Endothelial cell of umbilical vein (primary cell): ENCODE data around the gene KRT83. TPM values are rescaled to one million over a fixed set of nuclear protein-coding genes. Genes with fewer than 3 reads are reported as not detected.
"Not testable (repeated sequence)": the region's sequence is repeated elsewhere in the genome, so short reads cannot be mapped to it uniquely, and the experiment has no call there.

Experiments
- BruUV-seq: library from RNA; stranded (reverse); fragments of 400-500 nt; replicated peaks from 2 replicates; lab custom pipeline; 2021; lab: Mats Ljungman, UMichigan
- CTCF ChIA-PET: fragments of 300-600, 350-600 bp; sonication (Branson Sonifier 250); formaldehyde crosslinking; loops from one replicate; lab custom pipeline; 2021; ENCODE audit warnings: antibody characterized with exemption, inconsistent platforms; lab: Charles Lee
- POLR2A ChIA-PET: fragments of 300-600, 350-600 bp; sonication (Branson Sonifier 250); formaldehyde crosslinking; loops from one replicate; lab custom pipeline; 2021; ENCODE audit warnings: antibody characterized with exemption, inconsistent platforms; lab: Charles Lee
- DNase-seq: peaks from one replicate; pipeline ENCODE4 v3.0.0-alpha.2; 2011; ENCODE audit warnings: low read depth, low spot score
- FAIRE-seq: peaks from 2 replicates; lab custom pipeline; 2011; peaks lifted over from hg19 to GRCh38; lab: Jason Lieb, UNC
- H2AFZ ChIP-seq: 2 replicates; pipeline ENCODE4 v1.6.0; 2012; ENCODE audit warnings: low read depth, low read length, control low read depth, inconsistent platforms
- H3K27ac ChIP-seq: 2 replicates; pipeline ENCODE4 v1.5.1; 2011; ENCODE audit warnings: low read depth, mild to moderate bottlenecking, control low read depth, low read length, moderate library complexity; ENCODE audit not compliant: insufficient read depth
- H3K27me3 ChIP-seq, 2 experiments: 2 replicates each; pipeline versions ENCODE4 v1.6.0 to v1.6.1; 2011; ENCODE audit warnings: low read length in 2 of 2, mixed read lengths in 1 of 2; ENCODE audit not compliant: control insufficient read depth in 2 of 2, insufficient read depth in 2 of 2
- H3K36me3 ChIP-seq, 2 experiments: 2 replicates in 1 of 2; 3 replicates in 1 of 2; pipeline ENCODE4 v1.5.1; 2011; ENCODE audit warnings: low read length in 2 of 2, mild to moderate bottlenecking in 1 of 2, moderate library complexity in 1 of 2; ENCODE audit not compliant: control insufficient read depth in 2 of 2, insufficient read depth in 2 of 2; ENCODE audit errors: extremely low read depth in 1 of 2
- H3K4me1 ChIP-seq: 3 replicates; pipeline ENCODE4 v1.5.1; 2011; ENCODE audit warnings: mild to moderate bottlenecking, low read length; ENCODE audit not compliant: control insufficient read depth, insufficient read depth; ENCODE audit errors: extremely low read depth
- H3K4me2 ChIP-seq: 2 replicates; pipeline ENCODE4 v1.6.1; 2011; ENCODE audit warnings: low read length, control low read depth, mixed read lengths; ENCODE audit not compliant: insufficient read depth
- H3K4me3 ChIP-seq, 3 experiments: fragments of 200-600 bp in 1 of 3; sonication (generic), shearing (Covaris generic) in 1 of 3; replicated peaks in 1 of 3; 2 replicates each; pipeline ENCODE4 v1.5.1; 2011 to 2016; ENCODE audit warnings: control low read depth in 3 of 3, low read length in 3 of 3, mild to moderate bottlenecking in 2 of 3, inconsistent platforms in 1 of 3, low read depth in 1 of 3, moderate library complexity in 1 of 3; ENCODE audit not compliant: insufficient read depth in 1 of 3
- H3K79me2 ChIP-seq: 2 replicates; pipeline ENCODE4 v1.6.0; 2012; ENCODE audit warnings: low read length, inconsistent platforms; ENCODE audit not compliant: control insufficient read depth, insufficient read depth
- H3K9ac ChIP-seq: replicated peaks from 2 replicates; pipeline ENCODE3; 2011; ENCODE audit warnings: low read length, control low read depth; ENCODE audit not compliant: insufficient read depth; ENCODE audit errors: extremely low read depth
- H3K9me1 ChIP-seq: replicated peaks from 3 replicates; pipeline ENCODE4 v1.6.0; 2011; ENCODE audit warnings: mild to moderate bottlenecking, low read length; ENCODE audit not compliant: control insufficient read depth, insufficient read depth; ENCODE audit errors: extremely low read depth
- H3K9me3 ChIP-seq: replicated peaks from 2 replicates; pipeline ENCODE4 v1.5.1; 2012; ENCODE audit warnings: low read length, inconsistent platforms; ENCODE audit not compliant: control insufficient read depth, insufficient read depth
- H4K20me1 ChIP-seq: replicated peaks from 2 replicates; pipeline ENCODE3; 2011; ENCODE audit warnings: mild to moderate bottlenecking, low read length; ENCODE audit not compliant: control insufficient read depth, insufficient read depth; ENCODE audit errors: extremely low read depth
- POLR2A ChIP-seq: IDR thresholded peaks from 2 replicates; pipeline ENCODE4 v1.6.1; 2012; ENCODE audit warnings: low read depth, mild to moderate bottlenecking, control low read depth, low read length
- dilution Hi-C: fragments of 300-500 bp; cut with MboI; formaldehyde crosslinking; loops from one replicate; pipeline ENCODE4 v1.15.0; 2019; ENCODE audit warnings: low sequenced_read_pairs; ENCODE audit not compliant: extremely low pct_ligation_motif_present
- intact Hi-C: fragments of 100-400 bp; cut with micrococcal nuclease; formaldehyde crosslinking; loops from one replicate; pipeline ENCODE4 v1.10.0; 2022
- polyA plus RNA-seq, 4 experiments: library from polyadenylated mRNA; depleted of rRNA in 3 of 4; stranded (reverse) in 3 of 4; unstranded in 1 of 4; fragments of >200 nt; gene quantifications; 2 replicates each; pipeline versions ENCODE4 v1.2.1 to v1.2.3, GENCODE V29; 2011 to 2012; ENCODE audit warnings: missing spikeins in 1 of 4
- total RNA-seq: library from RNA; stranded (reverse); gene quantifications from 2 replicates; pipeline ENCODE4 v1.2.3, GENCODE V29; 2021
- TF ChIP-seq, protein P1 (sequence below), 2 donors: IDR thresholded peaks; 1 replicate in 1 of 2; 2 replicates in 1 of 2; pipeline ENCODE4 v1.5.1; 2011; ENCODE audit warnings: low read length in 2 of 2, mild to moderate bottlenecking in 2 of 2, moderate library complexity in 2 of 2, control low read depth in 1 of 2, inconsistent platforms in 1 of 2, low read depth in 1 of 2; ENCODE audit not compliant: insufficient read depth in 1 of 2; ENCODE audit errors: extremely low read depth in 1 of 2

Gene KRT83
- total and polyA plus RNA-seq, 2 donors (not counting 3 experiments of a cell fraction or from before 2014, with no cell fraction given), result not detected

GRCh38 chr12:52305921-52306705 lies 15.1 kb downstream of the KRT83 start:
- Histone ChIP-seq H3K9me3 (no peaks in the 10 kb centered on the region), H3K4me1 (no peaks in the 10 kb centered on the region), H4K20me1 (no peaks in the 10 kb centered on the region), H2AFZ (no peak overlapping the region), H3K4me2 (no peak overlapping the region), H3K9me1 (no peaks in the 10 kb centered on the region), H3K27me3 (peaks cover 48 to 49% of the 10 kb centered on the region in 2 experiments), H3K79me2 (no peaks in the 10 kb centered on the region), H3K27ac (no peak overlapping the region), H3K9ac (no peak overlapping the region), H3K36me3 (no peaks in the 10 kb centered on the region), H3K4me3 (no peak overlapping the region)
- ChIA-PET CTCF (interaction anchor here (1.2 to 2.3 kb wide), 11 partner anchors 10 to 574 kb away, joined by 3 to 14 read pairs (median 6); no protein-coding TSS in a partner anchor), POLR2A (no interaction called here)
- BruUV-seq, result no TSS peak
- DNase-seq, result no peak
- no peak for FAIRE-seq
- dilution Hi-C loops (no loop called here), intact Hi-C loops (no loop called here)
- TF ChIP-seq, protein P1, sequence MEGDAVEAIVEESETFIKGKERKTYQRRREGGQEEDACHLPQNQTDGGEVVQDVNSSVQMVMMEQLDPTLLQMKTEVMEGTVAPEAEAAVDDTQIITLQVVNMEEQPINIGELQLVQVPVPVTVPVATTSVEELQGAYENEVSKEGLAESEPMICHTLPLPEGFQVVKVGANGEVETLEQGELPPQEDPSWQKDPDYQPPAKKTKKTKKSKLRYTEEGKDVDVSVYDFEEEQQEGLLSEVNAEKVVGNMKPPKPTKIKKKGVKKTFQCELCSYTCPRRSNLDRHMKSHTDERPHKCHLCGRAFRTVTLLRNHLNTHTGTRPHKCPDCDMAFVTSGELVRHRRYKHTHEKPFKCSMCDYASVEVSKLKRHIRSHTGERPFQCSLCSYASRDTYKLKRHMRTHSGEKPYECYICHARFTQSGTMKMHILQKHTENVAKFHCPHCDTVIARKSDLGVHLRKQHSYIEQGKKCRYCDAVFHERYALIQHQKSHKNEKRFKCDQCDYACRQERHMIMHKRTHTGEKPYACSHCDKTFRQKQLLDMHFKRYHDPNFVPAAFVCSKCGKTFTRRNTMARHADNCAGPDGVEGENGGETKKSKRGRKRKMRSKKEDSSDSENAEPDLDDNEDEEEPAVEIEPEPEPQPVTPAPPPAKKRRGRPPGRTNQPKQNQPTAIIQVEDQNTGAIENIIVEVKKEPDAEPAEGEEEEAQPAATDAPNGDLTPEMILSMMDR (IDR thresholded peaks at IDR 0.05; ENCODE audit: extremely low read depth in 1 of 2, insufficient read depth in 1 of 2, low read depth in 1 of 2, low read length in 2 of 2), result peak; percentile 27 to 42
- no peak for TF ChIP-seq POLR2A

- peaks cover 40 to 45% of the 10 kb centered on the region in 2 experiments for H3K27me3 ChIP-seq
- H3K27ac ChIP-seq, H3K9me1 ChIP-seq, DNase-seq, H3K9ac ChIP-seq, H3K4me3 ChIP-seq, BruUV-seq, H3K4me1 ChIP-seq, FAIRE-seq, POLR2A ChIA-PET, H3K4me2 ChIP-seq, H4K20me1 ChIP-seq, H3K36me3 ChIP-seq, H2AFZ ChIP-seq, dilution Hi-C loops, intact Hi-C loops, H3K9me3 ChIP-seq, H3K79me2 ChIP-seq: not testable (repeated sequence)
- CTCF ChIA-PET, result interaction anchor here (1.0 kb wide), 1 partner anchor 23 kb away, joined by 3 read pairs; no protein-coding TSS in a partner anchor
Observed at GRCh38 chr12:52304941-52305411, 16.2 kb downstream of the KRT83 start.

GRCh38 chr12:52302242-52302914 lies 18.8 kb downstream of the KRT83 start:
- H3K36me3 ChIP-seq, H3K9me1 ChIP-seq, CTCF ChIA-PET, BruUV-seq, H3K4me2 ChIP-seq, H4K20me1 ChIP-seq, H3K9ac ChIP-seq, H3K4me1 ChIP-seq, H3K79me2 ChIP-seq, DNase-seq, dilution Hi-C loops, intact Hi-C loops, H3K27ac ChIP-seq, FAIRE-seq, H3K4me3 ChIP-seq, H3K9me3 ChIP-seq, H2AFZ ChIP-seq: not testable (repeated sequence)
- peaks cover 22 to 36% of the 10 kb centered on the region in 2 experiments for H3K27me3 ChIP-seq
- POLR2A ChIA-PET, result interaction anchor here (0.7 kb wide), 1 partner anchor 9 kb away, joined by 5 read pairs; no protein-coding TSS in a partner anchor
